GM18907 (cell line): ENCODE results near the gene TRAF2.
"Not testable (repeated sequence)": the region's sequence is repeated elsewhere in the genome, so short reads cannot be mapped to it uniquely, and the experiment has no call there.

Experiments used
- ATAC-seq: cut with Tn5 transposase; IDR thresholded peaks from one replicate; pipeline ENCODE4 v1.9.1; 2021; ENCODE audit warnings: mild to moderate bottlenecking, moderate library complexity; ENCODE audit not compliant: unreplicated experiment

Gene TRAF2

DNA sequence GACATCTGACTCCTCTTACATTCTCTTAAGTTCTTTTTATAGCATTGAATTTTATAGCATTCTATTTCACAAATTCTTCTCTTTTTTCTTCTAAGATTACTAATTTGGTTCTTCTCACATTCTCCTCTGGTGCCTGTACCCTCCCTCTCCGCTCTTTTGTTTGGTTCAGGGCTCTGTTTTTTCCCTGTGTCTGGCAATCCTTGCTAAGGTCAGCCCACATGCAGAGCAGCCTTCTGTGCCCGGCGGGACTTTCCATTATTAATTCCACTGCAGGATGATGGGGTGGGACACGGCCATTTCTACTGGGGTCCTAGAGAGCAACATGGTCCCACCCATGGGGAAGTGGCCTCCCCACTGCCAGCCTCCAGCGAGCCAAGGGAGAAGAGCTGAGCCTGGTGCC lies 9.8 kb upstream of the TRAF2 start:
- ATAC-seq = no peak

DNA sequence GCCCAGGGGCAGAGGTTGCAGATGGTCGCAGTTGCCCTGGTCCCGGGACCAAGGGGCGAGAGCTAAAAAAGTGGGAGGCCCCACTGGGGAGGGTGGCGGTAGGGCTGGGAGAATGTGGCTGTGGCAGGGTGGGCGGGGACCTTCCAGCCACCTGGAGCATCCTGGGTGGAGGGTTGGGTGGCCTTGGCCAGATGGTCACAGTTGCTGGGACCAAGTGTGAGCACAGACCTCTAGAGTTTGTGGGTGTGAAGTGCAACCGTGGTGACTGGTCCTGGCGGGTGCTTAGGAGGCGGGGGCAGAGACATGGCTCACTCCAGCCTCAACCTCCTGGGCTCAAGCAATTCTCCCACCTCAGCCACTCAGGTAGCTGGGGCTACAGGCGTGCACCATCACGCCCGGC lies 5.7 kb upstream of the TRAF2 start:
- no peak for ATAC-seq

DNA sequence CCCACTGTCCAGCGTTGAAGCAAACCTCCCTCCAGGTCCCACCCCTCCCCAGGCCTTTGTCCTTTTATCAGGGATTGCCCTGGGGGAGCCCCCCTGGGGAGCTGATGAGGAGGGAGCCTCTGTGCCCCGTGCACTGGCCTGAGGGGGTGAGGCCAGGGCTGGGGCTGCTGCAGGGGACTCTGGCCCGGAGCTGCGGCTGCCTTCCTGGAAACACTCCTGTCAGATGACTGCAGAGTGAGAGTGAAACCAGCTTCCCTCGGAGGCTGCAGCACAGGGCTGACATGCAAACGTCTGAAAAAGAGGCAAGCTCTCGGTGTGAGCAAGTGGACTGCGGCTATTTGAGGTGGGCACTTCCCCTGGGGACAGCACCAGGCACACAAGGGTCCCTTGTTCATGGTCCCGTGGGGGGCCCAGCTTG lies 4.6 kb upstream of the TRAF2 start:
- ATAC-seq = no peak

GRCh38 chr9:136882109-136882946 lies 4.0 kb upstream of the TRAF2 start:
- no peak for ATAC-seq

GRCh38 chr9:136882947-136883283 lies 3.4 kb upstream of the TRAF2 start:
- ATAC-seq = not testable (repeated sequence)

DNA sequence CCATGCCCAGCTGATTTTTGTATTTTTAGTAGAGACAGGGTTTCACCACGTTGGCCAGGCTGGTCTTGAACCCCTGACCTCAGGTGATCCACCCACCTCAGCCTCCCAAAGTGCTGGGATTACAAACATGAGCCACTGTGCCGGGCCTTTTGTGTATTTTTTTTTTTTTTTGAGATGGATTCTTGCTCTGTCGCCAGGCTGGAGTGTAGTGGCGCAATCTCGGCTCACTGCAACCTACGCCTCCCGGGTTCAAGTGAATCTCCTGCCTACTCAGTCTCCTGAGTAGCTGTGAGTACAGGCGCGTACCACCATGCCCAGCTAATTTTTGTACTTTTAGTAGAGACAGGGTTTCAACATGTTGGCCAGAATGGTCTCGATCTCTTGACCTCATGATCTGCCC lies 2.6 kb upstream of the TRAF2 start:
- not testable (repeated sequence) for ATAC-seq

DNA sequence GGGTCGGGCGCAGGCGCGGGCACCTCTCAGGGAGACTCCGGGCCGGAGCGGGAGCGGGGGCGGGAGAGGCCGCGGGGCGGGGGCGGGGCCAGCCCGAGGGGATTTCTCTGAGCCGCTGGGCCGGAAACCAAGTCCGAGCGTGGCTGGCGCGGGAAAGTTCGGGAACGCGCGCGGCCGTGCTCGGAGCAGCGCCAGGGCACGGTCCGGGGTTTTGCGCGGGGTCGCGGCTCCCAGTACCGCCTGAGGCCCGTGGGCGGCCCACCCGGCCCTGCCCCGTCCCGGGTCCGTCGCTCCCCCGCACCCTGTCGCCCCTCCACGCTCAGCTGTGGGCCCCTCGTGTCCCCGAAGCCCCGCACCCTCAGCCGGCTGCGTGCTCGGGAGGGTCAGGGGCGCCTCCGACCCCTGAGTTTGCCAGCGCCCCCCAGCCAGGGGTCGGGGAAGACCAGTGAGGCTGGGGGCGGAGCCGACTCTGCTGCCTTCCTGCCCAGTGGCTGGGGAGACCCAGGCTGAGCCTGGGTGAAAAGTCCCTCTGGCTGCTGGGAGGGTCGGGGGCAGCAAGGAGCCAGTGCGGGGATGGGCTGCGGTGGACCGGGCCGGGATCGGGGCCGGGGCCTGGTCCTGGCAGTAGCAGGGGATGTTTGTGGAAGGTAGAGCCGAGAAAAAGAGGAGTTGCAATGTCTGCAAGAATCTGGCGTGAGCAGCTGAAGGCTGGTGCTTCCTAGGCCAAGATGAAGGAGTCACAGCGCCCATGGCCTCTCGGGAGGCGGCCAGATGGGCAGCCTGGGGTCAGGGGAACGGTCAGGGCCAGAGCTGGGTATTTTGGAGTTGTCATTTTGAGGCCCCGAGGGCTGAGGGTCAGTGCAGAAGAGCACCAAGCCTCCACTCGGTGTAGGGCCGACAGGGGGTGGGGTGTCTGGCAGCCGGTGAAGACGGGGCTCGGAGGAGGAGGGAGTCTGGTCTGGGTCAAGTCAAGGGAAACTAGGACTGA lies 588 bp downstream of the TRAF2 start:
- ATAC-seq = peak; percentile 28

- ATAC-seq = no peak
These were observed 2.1 kb downstream of the TRAF2 start for GRCh38 chr9:136888454-136888853.

- no peak for ATAC-seq
These were observed 3.5 kb downstream of the TRAF2 start for GRCh38 chr9:136889858-136890257.

DNA sequence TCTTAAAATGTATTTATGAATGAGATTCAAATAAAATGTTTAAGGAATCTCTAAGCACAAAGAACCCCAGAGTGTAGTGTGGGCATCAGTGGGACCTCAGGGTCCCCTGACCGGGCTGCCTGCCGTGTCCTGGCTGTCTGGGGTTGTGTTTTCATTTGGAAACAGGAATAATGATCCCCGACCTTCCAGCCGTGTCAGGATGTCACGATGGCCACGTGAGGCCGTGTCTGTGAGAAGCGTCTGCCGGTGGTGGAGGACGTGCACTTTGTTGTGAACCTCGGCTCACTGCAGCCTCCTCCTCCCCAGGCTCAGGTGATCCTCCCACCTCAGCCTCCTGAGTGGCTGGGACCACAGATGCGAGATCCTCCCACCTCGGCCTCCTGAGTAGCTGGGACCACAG lies 4.3 kb downstream of the TRAF2 start:
- no peak for ATAC-seq

DNA sequence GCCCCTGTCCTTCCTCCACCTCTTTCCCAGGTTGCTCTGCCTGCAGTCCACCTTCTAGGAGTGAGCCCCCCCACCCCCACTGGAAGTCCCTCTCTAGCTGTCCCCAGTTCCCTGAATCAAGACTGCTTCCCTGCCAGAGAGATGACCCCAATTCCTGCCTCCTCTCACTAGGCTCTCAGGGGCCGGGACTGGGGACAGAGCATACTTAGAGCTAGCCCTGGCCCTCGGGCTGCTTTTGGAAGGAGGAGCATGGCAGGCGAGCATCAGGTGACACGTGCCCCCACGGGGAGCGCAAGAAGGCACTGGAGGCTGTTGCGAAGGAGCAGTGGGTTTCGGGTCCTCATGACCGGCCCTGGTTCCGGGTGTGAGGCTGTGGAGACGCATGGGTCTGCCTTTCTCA lies 9.7 kb downstream of the TRAF2 start:
- no peak for ATAC-seq

DNA sequence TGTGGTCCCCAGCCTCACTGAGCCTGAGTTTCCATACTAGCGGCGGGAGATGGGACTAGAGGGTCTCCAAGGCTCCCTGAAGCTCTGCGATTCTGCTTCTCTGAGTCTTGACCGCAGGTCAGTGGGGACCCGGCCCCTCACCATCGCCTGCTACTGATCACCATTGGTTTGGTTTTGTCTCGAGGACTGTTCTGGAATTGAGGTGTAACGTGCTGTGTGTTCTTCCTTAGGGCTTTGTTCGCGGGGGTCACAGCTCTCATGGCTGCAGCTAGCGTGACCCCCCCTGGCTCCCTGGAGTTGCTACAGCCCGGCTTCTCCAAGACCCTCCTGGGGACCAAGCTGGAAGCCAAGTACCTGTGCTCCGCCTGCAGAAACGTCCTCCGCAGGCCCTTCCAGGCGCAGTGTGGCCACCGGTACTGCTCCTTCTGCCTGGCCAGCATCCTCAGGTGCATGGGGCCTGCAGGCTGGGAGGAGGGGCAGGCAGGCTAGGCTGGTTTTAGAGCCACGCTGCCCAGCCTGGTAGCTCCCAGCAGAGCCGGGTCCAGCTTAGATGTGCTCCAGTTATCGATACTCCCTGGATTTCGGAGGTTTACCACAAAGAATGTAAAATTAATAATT lies 12.3 kb downstream of the TRAF2 start:
- ATAC-seq = no peak

GRCh38 chr9:136899196-136899595 lies 12.9 kb downstream of the TRAF2 start:
- peak; percentile 28 for ATAC-seq

- no peak for ATAC-seq
These were observed 14.2 kb downstream of the TRAF2 start for GRCh38 chr9:136900556-136900955.

- ATAC-seq = no peak
These were observed 14.7 kb downstream of the TRAF2 start for GRCh38 chr9:136900988-136901515.

GRCh38 chr9:136901516-136902258 lies 15.4 kb downstream of the TRAF2 start:
- ATAC-seq = peak; percentile 59

DNA sequence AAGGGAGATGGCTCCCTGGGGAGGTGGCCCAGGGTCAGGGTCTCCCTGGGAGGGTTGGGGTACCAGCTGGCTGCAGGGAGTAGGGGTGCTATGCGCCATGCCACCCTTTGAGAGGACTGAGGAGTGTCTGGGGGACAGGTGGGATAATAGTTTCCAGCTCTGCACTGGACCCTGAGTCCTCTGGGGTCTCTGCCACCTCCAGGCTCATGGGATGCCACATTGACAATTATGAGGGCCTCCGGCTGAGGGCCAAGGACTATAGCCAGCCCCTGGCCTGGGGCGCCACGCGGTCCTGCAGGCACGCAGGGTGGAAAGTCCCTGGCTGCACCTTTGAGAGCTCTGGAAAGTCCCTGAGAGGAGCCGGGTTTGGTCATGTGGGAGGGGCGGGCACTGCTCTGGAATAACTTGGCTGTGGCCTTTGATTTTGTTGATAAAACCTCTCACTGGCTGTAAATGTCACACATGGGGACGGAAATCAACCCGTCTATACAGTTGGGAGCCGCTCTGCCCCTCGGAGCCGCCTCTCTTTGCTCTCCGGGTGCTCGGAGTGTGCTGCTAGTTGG lies 16.0 kb downstream of the TRAF2 start:
- peak; percentile 68 for ATAC-seq

DNA sequence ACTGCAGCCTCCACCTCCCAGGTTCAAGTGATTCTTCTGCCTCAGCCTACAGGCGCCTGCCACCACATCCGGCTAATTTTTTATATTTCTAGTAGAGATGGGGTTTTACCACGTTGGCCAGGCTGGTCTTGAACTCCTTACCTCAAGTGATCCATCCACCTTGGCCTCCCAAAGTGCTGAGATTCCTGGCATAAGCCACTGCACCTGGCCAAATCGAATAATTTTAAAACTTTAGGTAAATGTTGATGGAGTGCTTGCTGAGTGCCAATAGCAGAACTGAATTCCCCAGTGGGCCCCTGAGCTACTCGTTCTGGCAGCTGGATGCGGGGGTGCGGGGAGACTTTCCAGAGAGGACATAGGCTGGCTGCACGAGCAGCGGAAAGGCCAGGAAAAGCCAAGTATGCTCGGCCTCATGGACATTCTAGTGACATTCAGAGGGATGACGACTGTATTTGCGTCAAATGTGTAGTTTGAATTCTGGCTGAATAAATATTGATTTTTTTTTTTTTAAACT lies 16.8 kb downstream of the TRAF2 start:
- no peak for ATAC-seq

- no peak for ATAC-seq
These were observed 19.9 kb downstream of the TRAF2 start for GRCh38 chr9:136906266-136906665.
